A204.1 (cell line): ENCODE results near the gene DYNC1LI1.

ENCODE experiments used
- FAIRE-seq: peaks from 2 replicates; lab custom pipeline; 2012; peaks lifted over from hg19 to GRCh38; lab: Jason Lieb, UNC

The DYNC1LI1 gene

DNA sequence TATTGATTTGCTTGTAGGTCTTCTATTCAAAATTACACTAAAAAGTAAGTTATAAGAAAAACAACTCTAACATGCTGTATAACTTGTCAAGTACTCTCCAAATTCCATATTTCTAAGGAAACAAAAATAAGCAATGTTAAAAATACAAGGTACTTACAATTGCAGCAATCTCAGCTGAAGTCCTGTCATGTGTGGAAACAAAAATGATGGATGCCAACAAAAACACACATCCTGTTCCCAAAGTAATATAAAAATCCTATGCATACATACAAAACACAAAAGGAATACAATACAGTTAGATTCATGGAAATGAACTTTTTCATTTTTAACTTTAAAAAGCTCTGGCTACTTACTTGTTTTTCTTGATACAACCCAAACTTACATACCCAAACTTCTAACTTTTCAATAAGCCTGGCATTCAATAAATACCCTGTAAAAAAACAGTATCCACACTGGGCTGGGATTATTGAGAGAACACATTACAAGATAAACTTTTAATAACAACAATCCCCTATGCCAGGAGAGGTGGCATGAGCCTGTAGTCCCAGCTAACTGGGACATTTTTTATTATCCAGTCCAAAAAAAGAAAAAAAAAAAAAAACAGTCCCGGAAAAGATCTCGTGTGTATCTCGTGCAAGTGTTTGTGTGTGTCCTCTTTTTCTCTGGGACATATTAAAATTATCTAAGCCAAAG lies 82.7 kb downstream of the DYNC1LI1 start:
- no peak for FAIRE-seq

DNA sequence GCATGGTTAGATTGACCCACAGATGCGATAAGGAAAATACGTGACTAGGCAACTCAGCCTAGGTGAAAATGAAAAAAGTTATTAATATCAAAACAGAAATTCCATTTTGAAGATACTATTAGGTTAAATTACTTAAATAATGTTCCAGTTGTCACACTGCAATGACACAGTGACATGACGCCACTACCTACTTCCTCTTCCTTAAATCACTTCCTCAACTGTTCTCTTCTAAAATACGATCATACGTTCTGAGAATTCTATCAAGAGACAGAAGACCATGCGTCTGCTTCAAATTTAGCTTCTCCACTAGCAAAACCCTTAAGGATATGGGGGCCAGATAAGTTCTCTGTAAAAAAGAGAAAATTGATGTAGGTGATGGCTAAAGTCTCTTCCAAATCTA lies 86.2 kb downstream of the DYNC1LI1 start:
- no peak for FAIRE-seq

DNA sequence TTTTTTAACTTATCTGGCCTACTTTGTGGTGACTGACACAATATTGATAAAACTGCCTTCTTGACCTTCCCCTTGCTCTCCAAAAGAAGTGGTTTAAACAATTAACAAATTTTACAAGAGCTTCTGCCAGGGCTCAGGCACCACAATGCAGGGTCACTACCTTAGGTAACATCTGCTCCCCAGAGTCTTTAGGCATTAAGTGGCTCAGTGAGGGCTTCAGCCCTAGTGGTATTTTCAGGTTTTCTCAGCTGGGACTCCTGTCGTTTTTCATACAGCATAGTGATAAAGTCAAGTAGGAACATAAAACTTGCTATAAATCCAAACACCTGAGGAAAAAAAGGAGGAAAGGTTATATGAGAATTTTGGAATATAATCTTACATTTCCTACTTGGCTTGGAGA lies 86.9 kb downstream of the DYNC1LI1 start:
- no peak for FAIRE-seq

- no peak for FAIRE-seq
These were observed 88.0 kb downstream of the DYNC1LI1 start for GRCh38 chr3:32482693-32483092.

DNA sequence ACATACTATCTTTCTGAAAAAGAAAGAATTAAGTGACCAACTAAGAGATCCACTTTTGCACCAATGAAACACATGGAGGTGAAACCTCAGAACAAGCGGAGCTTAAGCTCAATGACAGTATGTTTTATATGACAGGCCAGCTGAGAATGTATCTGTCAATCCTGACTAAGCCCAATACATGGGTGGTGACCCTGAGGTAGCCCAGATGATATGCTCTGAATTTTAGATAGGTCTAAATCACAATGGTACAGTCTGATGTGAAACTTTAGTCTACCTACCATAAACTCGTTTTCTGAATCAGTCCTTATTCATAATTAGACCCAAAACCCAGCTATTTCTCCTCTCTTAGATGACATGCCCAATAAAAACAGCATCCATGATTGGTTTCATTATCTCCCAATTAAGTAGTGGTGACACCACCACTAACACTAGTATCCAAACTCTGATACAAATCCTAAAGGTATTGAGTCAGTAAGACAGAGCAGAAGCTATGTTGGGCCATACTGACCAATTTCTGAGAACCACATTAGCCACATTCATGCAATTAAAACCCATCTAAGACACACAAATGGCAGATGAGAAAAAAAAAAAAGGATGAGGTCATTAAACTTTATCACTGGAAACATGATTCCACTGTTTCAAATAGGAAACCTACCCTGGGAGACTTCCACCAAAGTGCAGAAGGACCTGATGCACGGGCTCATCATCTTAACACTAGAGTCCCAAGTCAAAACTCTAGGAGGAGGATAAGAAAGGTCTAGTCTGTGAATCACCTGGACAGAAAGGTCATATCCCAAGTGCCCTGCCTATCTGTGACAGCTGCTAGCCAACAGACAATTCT lies 88.6 kb downstream of the DYNC1LI1 start:
- FAIRE-seq = no peak

DNA sequence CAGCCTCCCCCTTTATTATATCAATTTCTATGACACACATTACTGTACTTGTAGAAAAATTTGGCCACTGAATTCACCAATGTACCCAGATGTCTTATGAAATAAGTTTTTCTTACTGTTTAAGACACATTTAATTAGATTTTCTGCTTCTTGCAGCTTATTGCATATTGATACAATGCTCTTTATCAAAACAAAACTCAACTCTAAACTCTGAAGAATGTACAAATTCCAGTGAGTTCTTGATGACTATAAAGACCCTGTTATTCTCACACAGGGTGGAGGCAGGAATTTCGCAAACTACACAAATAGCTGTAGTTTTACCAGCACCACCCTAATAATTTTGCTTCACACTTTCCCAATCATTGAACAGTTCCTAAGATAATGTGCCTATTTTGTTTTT lies 90.1 kb downstream of the DYNC1LI1 start:
- FAIRE-seq = no peak
